ENCODE data around the gene MAGEB1. TPM values are rescaled to one million over a fixed set of nuclear protein-coding genes. Genes with fewer than 3 reads are reported as not detected.

MAGEB1 gene
- total and polyA plus RNA-seq, 2 experiments from 2014 or later = 0.15 TPM; not detected in 1

DNA sequence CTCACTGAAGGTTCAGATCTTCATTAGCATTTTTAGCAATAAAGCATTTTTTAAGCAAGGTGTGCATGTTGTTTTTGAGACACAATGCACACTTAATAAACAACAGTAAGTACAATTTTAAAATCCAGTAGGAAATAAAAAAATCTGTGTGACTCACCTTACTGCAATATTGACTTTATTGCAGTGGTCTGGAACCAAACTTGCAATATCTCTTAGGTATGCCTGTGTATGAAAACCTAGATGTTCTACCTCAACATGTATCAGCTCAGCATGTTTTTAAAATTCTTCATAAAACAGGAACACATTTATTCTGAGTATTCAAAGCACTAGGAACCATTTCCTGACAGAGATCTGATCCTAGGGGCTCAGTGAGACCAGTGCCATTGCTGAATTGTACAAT, 35.6 kb downstream of the MAGEB1 start (continued):
- TF ChIP-seq ZNF462 (CRISPR knock-in tag; IDR thresholded peaks at IDR 0.05) (no peak), POLR2AphosphoS5 (IDR thresholded peaks at IDR 0.05; ENCODE audit: low read depth) (no peak)
- TF ChIP-seq, protein P1, sequence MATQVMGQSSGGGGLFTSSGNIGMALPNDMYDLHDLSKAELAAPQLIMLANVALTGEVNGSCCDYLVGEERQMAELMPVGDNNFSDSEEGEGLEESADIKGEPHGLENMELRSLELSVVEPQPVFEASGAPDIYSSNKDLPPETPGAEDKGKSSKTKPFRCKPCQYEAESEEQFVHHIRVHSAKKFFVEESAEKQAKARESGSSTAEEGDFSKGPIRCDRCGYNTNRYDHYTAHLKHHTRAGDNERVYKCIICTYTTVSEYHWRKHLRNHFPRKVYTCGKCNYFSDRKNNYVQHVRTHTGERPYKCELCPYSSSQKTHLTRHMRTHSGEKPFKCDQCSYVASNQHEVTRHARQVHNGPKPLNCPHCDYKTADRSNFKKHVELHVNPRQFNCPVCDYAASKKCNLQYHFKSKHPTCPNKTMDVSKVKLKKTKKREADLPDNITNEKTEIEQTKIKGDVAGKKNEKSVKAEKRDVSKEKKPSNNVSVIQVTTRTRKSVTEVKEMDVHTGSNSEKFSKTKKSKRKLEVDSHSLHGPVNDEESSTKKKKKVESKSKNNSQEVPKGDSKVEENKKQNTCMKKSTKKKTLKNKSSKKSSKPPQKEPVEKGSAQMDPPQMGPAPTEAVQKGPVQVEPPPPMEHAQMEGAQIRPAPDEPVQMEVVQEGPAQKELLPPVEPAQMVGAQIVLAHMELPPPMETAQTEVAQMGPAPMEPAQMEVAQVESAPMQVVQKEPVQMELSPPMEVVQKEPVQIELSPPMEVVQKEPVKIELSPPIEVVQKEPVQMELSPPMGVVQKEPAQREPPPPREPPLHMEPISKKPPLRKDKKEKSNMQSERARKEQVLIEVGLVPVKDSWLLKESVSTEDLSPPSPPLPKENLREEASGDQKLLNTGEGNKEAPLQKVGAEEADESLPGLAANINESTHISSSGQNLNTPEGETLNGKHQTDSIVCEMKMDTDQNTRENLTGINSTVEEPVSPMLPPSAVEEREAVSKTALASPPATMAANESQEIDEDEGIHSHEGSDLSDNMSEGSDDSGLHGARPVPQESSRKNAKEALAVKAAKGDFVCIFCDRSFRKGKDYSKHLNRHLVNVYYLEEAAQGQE (IDR thresholded peaks at IDR 0.05; ENCODE audit: unreplicated experiment) = no peak

GRCh38 chrX:30283456-30284200, 36.7 kb downstream of the MAGEB1 start:
- no peaks in the 10 kb centered on the region for H3F3A ChIP-seq (replicated peaks; ENCODE audit: low read depth)
- H3K27ac Mint-ChIP-seq = no peak overlapping the region
- H4K20me1 ChIP-seq (replicated peaks; ENCODE audit: insufficient read depth) = no peaks in the 10 kb centered on the region
- H3K27ac ChIP-seq (ENCODE audit: low read depth) = no peak overlapping the region
- no peaks in the 10 kb centered on the region for H3K36me3 Mint-ChIP-seq (ENCODE audit: low read depth)
- H3K9me3 Mint-ChIP-seq = no peaks in the 10 kb centered on the region
- no peak overlapping the region for H2AFZ ChIP-seq
- H3K27me3 Mint-ChIP-seq (ENCODE audit: insufficient read depth, low read depth, poor library complexity) = no peaks in the 10 kb centered on the region
- H3K4me2 ChIP-seq = no peak overlapping the region
- H3K4me3 Mint-ChIP-seq = no peak overlapping the region
- no peaks in the 10 kb centered on the region for H3K9me2 ChIP-seq (ENCODE audit: insufficient read depth)
- H3K36me3 ChIP-seq (ENCODE audit: insufficient read depth) = no peaks in the 10 kb centered on the region
- H3K4me3 ChIP-seq = no peak overlapping the region
- ATAC-seq = no peak
- H3K4me1 ChIP-seq (ENCODE audit: insufficient read depth) = no peaks in the 10 kb centered on the region
- DNase-seq (ENCODE audit: low spot score) = peak; percentile 8
- no peaks in the 10 kb centered on the region for H3K27me3 ChIP-seq (ENCODE audit: insufficient read depth)
- H3K79me2 ChIP-seq (replicated peaks; ENCODE audit: insufficient read depth) = no peaks in the 10 kb centered on the region
- TF ChIP-seq ZNF114 (CRISPR knock-in tag; IDR thresholded peaks at IDR 0.05) (no peak), POLR2AphosphoS5 (IDR thresholded peaks at IDR 0.05; ENCODE audit: low read depth) (no peak)
- TF ChIP-seq, protein P1 (IDR thresholded peaks at IDR 0.05; ENCODE audit: unreplicated experiment) = no peak
- H3K4me1 Mint-ChIP-seq = no peaks in the 10 kb centered on the region

Data from GM23338 (cell line).